Activated CD4-positive, alpha-beta T cell treated with anti-CD3 and anti-CD28 coated beads, Interleukin-2, amount 10 ng/mL, durations not matched to agents 7 days and 5 days (primary cell): ENCODE measurements around the gene KIF4A. TPM values are rescaled to one million over a fixed set of nuclear protein-coding genes. Genes with fewer than 3 reads are reported as not detected.
A peak's percentile ranks its signal among the peaks of the same experiment; 100 is the strongest.
"Not testable (repeated sequence)": the region's sequence is repeated elsewhere in the genome, so short reads cannot be mapped to it uniquely, and the experiment has no call there.

Experiments
- CTCF ChIA-PET: fragments of 350-600 bp; sonication (Branson Sonifier 250); formaldehyde crosslinking; loops from one replicate; lab custom pipeline; 2021; ENCODE audit warnings: antibody characterized with exemption; lab: Charles Lee
- POLR2A ChIA-PET: fragments of 350-600 bp; sonication (Branson Sonifier 250); formaldehyde crosslinking; loops from one replicate; lab custom pipeline; 2021; ENCODE audit warnings: antibody characterized with exemption; lab: Charles Lee
- DNase-seq: peaks from one replicate; pipeline ENCODE4 v3.0.0-alpha.2; 2020
- H3K27ac Mint-ChIP-seq: one replicate; pipeline ENCODE4 v1.8.0; 2021; ENCODE audit warnings: mild to moderate bottlenecking, moderate library complexity, mixed read lengths
- H3K27me3 Mint-ChIP-seq: one replicate; pipeline ENCODE4 v1.8.0; 2021; ENCODE audit warnings: mixed read lengths
- H3K36me3 Mint-ChIP-seq: one replicate; pipeline ENCODE4 v1.8.0; 2021; ENCODE audit warnings: low read depth, mixed read lengths
- H3K4me1 Mint-ChIP-seq: one replicate; pipeline ENCODE4 v1.8.0; 2021; ENCODE audit warnings: mixed read lengths
- H3K4me3 Mint-ChIP-seq: one replicate; pipeline ENCODE4 v1.8.0; 2021; ENCODE audit warnings: mild to moderate bottlenecking, moderate library complexity, mixed read lengths
- H3K9me3 Mint-ChIP-seq: one replicate; pipeline ENCODE4 v1.8.0; 2021; ENCODE audit warnings: mixed read lengths
- total RNA-seq, 2 experiments: library from RNA; stranded (reverse); gene quantifications; one replicate each; pipeline ENCODE4 v1.2.3, GENCODE V29; 2021

KIF4A gene, protein sequence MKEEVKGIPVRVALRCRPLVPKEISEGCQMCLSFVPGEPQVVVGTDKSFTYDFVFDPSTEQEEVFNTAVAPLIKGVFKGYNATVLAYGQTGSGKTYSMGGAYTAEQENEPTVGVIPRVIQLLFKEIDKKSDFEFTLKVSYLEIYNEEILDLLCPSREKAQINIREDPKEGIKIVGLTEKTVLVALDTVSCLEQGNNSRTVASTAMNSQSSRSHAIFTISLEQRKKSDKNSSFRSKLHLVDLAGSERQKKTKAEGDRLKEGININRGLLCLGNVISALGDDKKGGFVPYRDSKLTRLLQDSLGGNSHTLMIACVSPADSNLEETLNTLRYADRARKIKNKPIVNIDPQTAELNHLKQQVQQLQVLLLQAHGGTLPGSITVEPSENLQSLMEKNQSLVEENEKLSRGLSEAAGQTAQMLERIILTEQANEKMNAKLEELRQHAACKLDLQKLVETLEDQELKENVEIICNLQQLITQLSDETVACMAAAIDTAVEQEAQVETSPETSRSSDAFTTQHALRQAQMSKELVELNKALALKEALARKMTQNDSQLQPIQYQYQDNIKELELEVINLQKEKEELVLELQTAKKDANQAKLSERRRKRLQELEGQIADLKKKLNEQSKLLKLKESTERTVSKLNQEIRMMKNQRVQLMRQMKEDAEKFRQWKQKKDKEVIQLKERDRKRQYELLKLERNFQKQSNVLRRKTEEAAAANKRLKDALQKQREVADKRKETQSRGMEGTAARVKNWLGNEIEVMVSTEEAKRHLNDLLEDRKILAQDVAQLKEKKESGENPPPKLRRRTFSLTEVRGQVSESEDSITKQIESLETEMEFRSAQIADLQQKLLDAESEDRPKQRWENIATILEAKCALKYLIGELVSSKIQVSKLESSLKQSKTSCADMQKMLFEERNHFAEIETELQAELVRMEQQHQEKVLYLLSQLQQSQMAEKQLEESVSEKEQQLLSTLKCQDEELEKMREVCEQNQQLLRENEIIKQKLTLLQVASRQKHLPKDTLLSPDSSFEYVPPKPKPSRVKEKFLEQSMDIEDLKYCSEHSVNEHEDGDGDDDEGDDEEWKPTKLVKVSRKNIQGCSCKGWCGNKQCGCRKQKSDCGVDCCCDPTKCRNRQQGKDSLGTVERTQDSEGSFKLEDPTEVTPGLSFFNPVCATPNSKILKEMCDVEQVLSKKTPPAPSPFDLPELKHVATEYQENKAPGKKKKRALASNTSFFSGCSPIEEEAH
- total RNA-seq: 10 to 100 TPM; 40.5 to 41.5 TPM

- Mint-ChIP-seq H3K27me3 (no peaks in the 10 kb centered on the region), H3K4me3 (peak within 1 kb of the TSS; percentile 89), H3K27ac (peak within 1 kb of the TSS; percentile 94), H3K4me1 (peaks cover 33% of the 10 kb centered on the region), H3K36me3 (peaks cover 37% of the 10 kb centered on the region), H3K9me3 (no peaks in the 10 kb centered on the region)
- POLR2A ChIA-PET: interaction anchor here (0.7 to 1.1 kb wide), 2 partner anchors 122 to 123 kb away, joined by 3 read pairs; no protein-coding TSS in a partner anchor
- CTCF ChIA-PET: no interaction called here
- DNase-seq: peak; percentile 85
Measured at GRCh38 chrX:70289793-70290770, at the start of gene KIF4A, which contains the start of gene PDZD11. Gene KIF4A, plus strand, starts transcription at chrX:70290104. Its CDS starts 355 bp downstream, at chrX:70290459. Gene PDZD11, minus strand, starts transcription at chrX:70289927. Its CDS starts 586 bp downstream, at chrX:70289341.

DNA sequence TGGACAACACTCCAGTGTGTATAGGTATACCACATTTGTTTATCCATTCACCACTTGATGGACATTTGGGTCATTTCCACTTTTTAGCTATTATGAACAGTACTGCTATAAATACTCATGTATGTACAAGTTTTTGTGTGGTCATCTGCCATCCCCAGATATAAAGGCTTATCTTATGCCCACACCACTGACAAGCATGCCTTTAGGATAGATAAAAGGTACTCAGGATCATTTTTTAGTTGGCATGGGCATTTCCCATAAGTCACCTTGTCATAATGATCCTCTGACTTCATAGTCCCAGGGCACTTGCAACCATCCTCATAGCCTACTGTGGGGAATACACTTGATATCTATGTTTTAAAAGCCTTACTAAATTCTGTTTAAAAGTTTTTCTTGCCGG is 49.2 kb upstream of the KIF4A start:
- no peaks in the 10 kb centered on the region for H3K9me3 Mint-ChIP-seq
- CTCF ChIA-PET: interaction anchor here (1.0 kb wide), 1 partner anchor 13 kb away, joined by 4 read pairs; no protein-coding TSS in a partner anchor

DNA sequence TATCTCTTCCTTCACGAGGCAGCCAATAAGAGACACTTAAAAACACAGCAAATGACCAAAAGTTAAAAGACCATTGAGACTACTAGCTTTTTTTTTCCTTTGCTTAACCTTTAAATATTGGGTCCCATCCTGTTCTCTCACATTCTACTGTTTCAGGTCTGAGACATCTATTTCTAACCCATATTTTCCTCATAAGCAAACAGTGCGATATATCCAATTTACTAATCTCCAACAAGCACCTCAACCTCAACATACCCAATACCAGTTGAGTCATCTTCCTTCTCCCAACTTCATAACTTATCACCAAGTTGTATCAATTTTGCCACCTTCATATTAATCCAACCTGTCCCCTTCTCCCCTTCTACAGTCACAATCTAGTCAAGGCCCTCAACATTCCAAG is 48.4 kb upstream of the KIF4A start:
- H3K9me3 Mint-ChIP-seq: no peaks in the 10 kb centered on the region
- CTCF ChIA-PET: interaction anchor here (0.6 kb wide), 1 partner anchor 229 kb away, joined by 3 read pairs; no protein-coding TSS in a partner anchor
- no peaks in the 10 kb centered on the region for H3K27me3 Mint-ChIP-seq
- no peak overlapping the region for H3K27ac Mint-ChIP-seq
- no peak overlapping the region for H3K4me3 Mint-ChIP-seq
- no peak for DNase-seq
- no peaks in the 10 kb centered on the region for H3K36me3 Mint-ChIP-seq
- POLR2A ChIA-PET: no interaction called here
- H3K4me1 Mint-ChIP-seq: no peaks in the 10 kb centered on the region

More for the DNA sequence above, 49.2 kb upstream of the KIF4A start:
- Mint-ChIP-seq H3K4me3 (no peak overlapping the region), H3K4me1 (no peaks in the 10 kb centered on the region), H3K27me3 (no peaks in the 10 kb centered on the region), H3K27ac (no peak overlapping the region), H3K36me3 (no peaks in the 10 kb centered on the region)
- POLR2A ChIA-PET: no interaction called here
- DNase-seq: no peak

DNA sequence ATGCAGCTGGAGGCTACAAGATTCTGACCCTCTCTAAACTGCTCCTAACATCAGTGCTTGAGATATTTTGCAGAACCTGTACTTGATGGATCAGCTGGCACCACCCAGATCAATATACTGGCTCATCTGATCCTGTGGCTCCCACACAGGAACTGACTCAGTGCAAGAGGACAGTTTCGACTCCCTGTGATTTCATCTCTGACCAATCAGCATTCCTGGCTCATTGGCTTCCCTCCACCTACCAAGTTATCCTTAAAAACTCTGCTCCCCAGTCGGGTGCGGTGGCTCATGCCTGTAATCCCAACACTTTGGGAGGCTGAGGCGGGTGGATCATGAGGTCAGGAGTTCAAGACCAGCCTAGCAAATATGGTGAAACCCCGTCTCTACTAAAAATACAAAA is 46.3 kb upstream of the KIF4A start:
- H3K4me1 Mint-ChIP-seq, H3K9me3 Mint-ChIP-seq, H3K27ac Mint-ChIP-seq, DNase-seq, H3K36me3 Mint-ChIP-seq, H3K27me3 Mint-ChIP-seq, POLR2A ChIA-PET, H3K4me3 Mint-ChIP-seq: not testable (repeated sequence)
- CTCF ChIA-PET: interaction anchor here (0.6 kb wide), 1 partner anchor 52 kb away, joined by 6 read pairs; no protein-coding TSS in a partner anchor

GRCh38 chrX:70244881-70245280 is 45.0 kb upstream of the KIF4A start:
- no peaks in the 10 kb centered on the region for H3K4me1 Mint-ChIP-seq
- ChIA-PET CTCF (interaction anchor here (0.8 kb wide), 1 partner anchor 14 kb away, joined by 3 read pairs; no protein-coding TSS in a partner anchor), POLR2A (no interaction called here)
- no peak overlapping the region for H3K4me3 Mint-ChIP-seq
- no peaks in the 10 kb centered on the region for H3K9me3 Mint-ChIP-seq
- H3K27ac Mint-ChIP-seq: no peak overlapping the region
- H3K27me3 Mint-ChIP-seq: no peaks in the 10 kb centered on the region
- H3K36me3 Mint-ChIP-seq: no peaks in the 10 kb centered on the region
- no peak for DNase-seq

DNA sequence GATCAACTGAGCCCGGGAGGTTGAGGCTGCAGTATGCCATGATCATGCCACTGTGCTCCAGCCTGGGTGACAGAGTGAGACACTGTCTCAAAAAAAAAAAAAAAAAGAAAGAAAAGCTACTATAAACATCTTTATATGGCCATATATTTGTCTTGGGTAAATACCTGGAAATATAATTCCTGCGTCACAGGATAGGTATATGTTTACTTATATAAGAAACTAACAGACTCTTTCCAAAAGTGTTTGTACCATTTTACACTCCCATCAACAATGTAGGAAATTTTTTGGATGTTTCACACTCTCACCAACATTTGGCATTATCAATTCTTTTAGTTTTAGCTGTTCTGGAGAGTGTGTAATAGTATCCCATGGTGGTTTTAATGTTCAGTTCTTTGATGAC is 42.7 kb upstream of the KIF4A start:
- H3K27ac Mint-ChIP-seq: no peak overlapping the region
- DNase-seq: no peak
- no peaks in the 10 kb centered on the region for H3K4me1 Mint-ChIP-seq
- no peaks in the 10 kb centered on the region for H3K27me3 Mint-ChIP-seq
- no peaks in the 10 kb centered on the region for H3K9me3 Mint-ChIP-seq
- ChIA-PET POLR2A (no interaction called here), CTCF (no interaction called here)
- no peaks in the 10 kb centered on the region for H3K36me3 Mint-ChIP-seq
- no peak overlapping the region for H3K4me3 Mint-ChIP-seq

DNA sequence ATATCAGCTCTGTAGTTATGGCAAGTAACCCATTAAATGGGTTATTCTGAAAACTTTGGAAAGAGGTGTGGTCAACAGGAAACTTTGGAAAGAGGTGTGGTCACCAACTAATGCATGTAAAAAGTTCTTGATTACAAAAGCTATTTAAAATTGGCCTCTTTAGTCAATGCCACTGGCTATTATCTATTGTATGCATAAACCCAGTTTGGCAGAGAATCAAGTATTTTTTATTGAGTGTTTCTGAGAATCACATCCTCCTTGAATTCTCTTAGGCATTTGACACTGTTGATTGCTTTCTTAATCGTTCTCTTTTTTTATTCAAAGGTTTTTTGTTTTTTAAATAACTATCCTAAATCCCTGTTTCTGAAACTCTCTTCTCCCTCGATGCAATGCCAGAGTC is 37.4 kb upstream of the KIF4A start:
- CTCF ChIA-PET: no interaction called here
- no peak for DNase-seq
- Mint-ChIP-seq H3K4me3 (no peak overlapping the region), H3K27ac (no peak overlapping the region), H3K4me1 (peaks cover 12% of the 10 kb centered on the region), H3K27me3 (no peaks in the 10 kb centered on the region), H3K36me3 (no peaks in the 10 kb centered on the region), H3K9me3 (no peaks in the 10 kb centered on the region)
- POLR2A ChIA-PET: no interaction called here

GRCh38 chrX:70253377-70254062 is 36.4 kb upstream of the KIF4A start:
- POLR2A ChIA-PET: no interaction called here
- Mint-ChIP-seq H3K36me3 (no peaks in the 10 kb centered on the region), H3K4me3 (no peak overlapping the region), H3K9me3 (no peaks in the 10 kb centered on the region), H3K27me3 (no peaks in the 10 kb centered on the region), H3K27ac (no peak overlapping the region), H3K4me1 (peaks cover 12% of the 10 kb centered on the region)
- CTCF ChIA-PET: no interaction called here
- no peak for DNase-seq

GRCh38 chrX:70254063-70254400 is 35.9 kb upstream of the KIF4A start:
- ChIA-PET CTCF (no interaction called here), POLR2A (no interaction called here)
- H3K36me3 Mint-ChIP-seq: no peaks in the 10 kb centered on the region
- no peak overlapping the region for H3K4me3 Mint-ChIP-seq
- no peaks in the 10 kb centered on the region for H3K27me3 Mint-ChIP-seq
- no peak overlapping the region for H3K27ac Mint-ChIP-seq
- H3K4me1 Mint-ChIP-seq: peaks cover 12% of the 10 kb centered on the region
- no peaks in the 10 kb centered on the region for H3K9me3 Mint-ChIP-seq
- DNase-seq: no peak

DNA sequence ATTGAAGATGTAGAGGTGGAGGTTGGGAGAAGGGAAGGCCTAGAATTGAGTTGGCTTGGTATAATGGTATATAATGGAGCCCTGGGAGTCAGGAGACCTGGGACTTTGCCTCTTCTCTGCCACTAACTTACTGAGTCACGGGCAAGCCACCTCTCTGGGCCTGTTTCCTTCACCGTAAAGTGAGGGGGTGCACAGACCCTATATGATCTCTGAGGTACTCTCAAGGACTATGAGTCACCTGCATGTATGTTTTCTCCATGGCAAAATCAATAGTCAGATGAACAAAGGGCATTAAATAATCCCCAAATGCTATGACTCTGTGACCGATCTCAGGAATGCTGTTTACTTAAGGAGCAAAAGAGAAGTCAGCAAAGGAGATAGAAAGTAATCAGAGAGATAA is 35.0 kb upstream of the KIF4A start:
- Mint-ChIP-seq H3K27me3 (no peaks in the 10 kb centered on the region), H3K27ac (no peak overlapping the region), H3K4me1 (peaks cover 12% of the 10 kb centered on the region), H3K4me3 (no peak overlapping the region), H3K36me3 (no peaks in the 10 kb centered on the region), H3K9me3 (no peaks in the 10 kb centered on the region)
- ChIA-PET POLR2A (no interaction called here), CTCF (no interaction called here)
- no peak for DNase-seq

DNA sequence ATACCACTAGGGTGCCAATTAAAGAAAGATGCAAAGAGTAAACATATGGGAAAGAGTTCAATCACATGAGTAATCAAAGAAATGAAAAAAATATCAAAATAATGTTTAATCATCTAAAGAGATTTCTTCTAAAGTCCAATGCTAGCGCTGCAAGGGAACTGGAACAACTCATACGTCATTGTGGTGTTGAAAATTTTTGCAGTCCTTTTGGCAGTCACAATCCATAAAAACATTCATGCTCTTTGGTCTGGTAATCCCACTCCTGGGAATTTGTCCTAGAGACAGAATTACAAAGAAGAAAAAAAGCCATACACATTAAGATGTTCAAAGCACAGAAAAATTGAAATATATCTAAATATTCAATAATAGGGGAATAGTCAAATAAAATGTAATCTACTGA is 34.5 kb upstream of the KIF4A start:
- H3K27ac Mint-ChIP-seq: no peak overlapping the region
- POLR2A ChIA-PET: no interaction called here
- no peak for DNase-seq
- H3K36me3 Mint-ChIP-seq: no peaks in the 10 kb centered on the region
- H3K4me1 Mint-ChIP-seq: peaks cover 12% of the 10 kb centered on the region
- no peaks in the 10 kb centered on the region for H3K27me3 Mint-ChIP-seq
- H3K4me3 Mint-ChIP-seq: no peak overlapping the region
- no peaks in the 10 kb centered on the region for H3K9me3 Mint-ChIP-seq
- CTCF ChIA-PET: no interaction called here
